Measurements from ENCODE around the gene TAGLN3.

TAGLN3 gene

DNA sequence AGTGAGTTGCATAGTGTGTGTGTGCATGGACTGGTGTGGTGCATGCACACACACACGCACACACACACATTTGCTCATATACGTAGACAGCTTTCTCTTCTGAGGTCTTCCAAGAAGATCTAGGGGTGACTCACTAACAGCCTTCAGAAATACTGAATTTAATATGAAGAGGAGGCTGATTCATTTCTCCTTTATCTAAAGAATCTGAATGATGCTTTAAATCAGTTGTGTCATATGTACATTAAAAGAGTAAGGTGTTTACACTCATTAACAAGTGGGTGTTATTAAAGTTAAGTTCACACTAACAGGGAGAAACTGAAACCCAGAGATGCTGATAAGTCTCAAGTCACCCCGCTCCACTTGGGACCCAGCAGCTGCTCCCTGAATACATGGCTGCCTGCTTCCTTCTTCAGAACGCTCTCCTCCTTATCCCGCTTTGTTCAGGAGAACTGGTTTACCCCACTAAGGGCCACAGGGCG is 57.8 kb downstream of the TAGLN3 start:
- no peak for DNase-seq

DNA sequence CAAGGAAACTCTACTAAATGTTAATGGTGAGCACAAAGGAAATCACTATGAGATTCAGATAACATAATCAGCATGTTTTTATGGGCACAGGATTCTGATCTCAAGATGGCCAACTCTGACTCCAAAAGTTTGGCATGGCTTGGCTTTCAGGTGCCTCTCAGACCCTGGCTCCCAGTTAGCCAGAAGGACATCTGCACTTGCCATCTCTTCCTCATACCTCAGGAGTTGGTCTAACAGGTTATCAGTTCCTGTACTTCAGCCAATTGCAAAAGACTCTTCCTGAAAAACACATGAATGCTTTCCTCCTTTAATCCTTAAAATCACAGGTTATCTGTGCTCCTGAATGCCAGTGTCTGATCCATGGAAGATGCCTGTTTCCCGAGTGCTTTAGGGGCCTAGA is 60.8 kb downstream of the TAGLN3 start:
- no peak for DNase-seq

DNA sequence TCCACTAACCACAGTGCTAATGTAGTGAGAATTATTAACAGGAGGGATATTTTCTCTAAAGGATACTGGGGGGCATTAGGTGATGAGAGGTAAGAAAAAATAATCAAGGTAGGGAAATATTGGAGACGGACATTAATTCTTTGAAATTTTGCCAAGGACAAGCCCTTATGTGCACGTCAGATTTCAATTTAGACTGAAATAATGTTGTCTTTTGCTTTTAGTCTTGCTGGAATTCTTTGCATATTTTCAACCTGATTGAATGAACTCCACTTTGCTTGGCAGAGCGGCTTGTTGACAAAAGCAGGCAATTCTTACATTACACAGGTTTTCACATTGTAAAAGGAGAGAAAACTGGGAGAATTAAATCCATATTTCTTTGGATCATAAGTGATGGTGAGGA is 62.4 kb downstream of the TAGLN3 start:
- DNase-seq = no peak
